Pancreas (tissue), 10 donors: ENCODE results near the gene EIF2S3. TPM values are rescaled to one million over a fixed set of nuclear protein-coding genes. Genes with fewer than 3 reads are reported as not detected.
"Not testable (repeated sequence)": the region's sequence is repeated elsewhere in the genome, so short reads cannot be mapped to it uniquely, and the experiment has no call there.

Experiments
- ATAC-seq, 4 donors: fragments of 200-7000 bp; cut with Tn5 transposase; one replicate each; pipeline versions ENCODE4 v1.8.0 to v1.9.1; 2020; ENCODE audit warnings: mild to moderate bottlenecking in 4 of 4, moderate library complexity in 4 of 4
- DNase-seq, 6 donors: peaks; one replicate each; pipeline ENCODE4 v3.0.0-alpha.2; 2020
- FAIRE-seq: peaks from 2 replicates; lab custom pipeline; 2012; peaks lifted over from hg19 to GRCh38; lab: Jason Lieb, UNC
- H3K27ac ChIP-seq, 4 donors: fragments of 200-600 bp; sonication (generic); 1 replicate in 3 of 4; 2 replicates in 1 of 4; pipeline versions ENCODE4 v1.5.0 to v1.8.0; 2020
- H3K27me3 ChIP-seq, 4 donors: fragments of 200-600 bp; one replicate each; pipeline ENCODE4 v1.8.0; 2021
- H3K36me3 ChIP-seq, 3 donors: fragments of 200-600 bp; sonication (generic) in 1 of 3; one replicate each; pipeline versions ENCODE4 v1.5.0 to v1.8.0; 2020 to 2021
- H3K4me1 ChIP-seq, 3 donors: fragments of 200-600 bp; one replicate each; pipeline ENCODE4 v1.8.0; 2021
- H3K4me3 ChIP-seq, 4 donors: fragments of 200-600 bp; sonication (generic) in 2 of 4; one replicate each; pipeline versions ENCODE4 v1.5.0 to v1.8.0; 2020 to 2021
- H3K9me3 ChIP-seq, 4 donors: fragments of 200-600 bp; one replicate each; pipeline ENCODE4 v1.8.0; 2021
- CTCF ChIP-seq, 4 donors: fragments of 200-600 bp; sonication (generic) in 3 of 4; IDR thresholded peaks; one replicate each; pipeline versions ENCODE4 v1.5.0 to v1.8.0; 2021; ENCODE audit warnings: antibody characterized with exemption in 4 of 4
- WGBS, 2 donors: extraction: QIAGEN DNeasy Blood & Tissue Kit; methylation state at CpG; one replicate each; pipeline ENCODE4 v1.1.7; 2013; 5-methylcytosine and 5-hydroxymethylcytosine counted together
- intact Hi-C, 3 donors: fragments of 100-400 bp; cut with DNase I; formaldehyde crosslinking; loops; one replicate each; pipeline versions ENCODE4 v1.11.1 to v1.14.2; 2022
- polyA plus RNA-seq, 2 donors: library from polyadenylated mRNA; stranded (reverse); fragments of 200-250 nt; gene quantifications; one replicate each; pipeline ENCODE4 v1.2.3, GENCODE V29; 2013
- total RNA-seq, 6 donors: library from RNA; stranded (reverse); fragmentation: NEBNext Ultra II Directional in 4 of 6; extraction: Animal tissue kit (Norgen Biotek cat#: 25700) in 4 of 6; gene quantifications; one replicate each; pipeline versions ENCODE4 v1.2.1 to v1.2.4, GENCODE V29; 2021 to 2023
- donor health status: healthy with polysubstance abuse.
- donor health status: DM: no; HTN: no; CAD: no; lungs with moderate emphysema.
- donor health status: DM: no; HTN: no; CAD: no.
- donor health status: control.
- donor health status: control.
- donor health status: Bipolar disorder and iron deficiency.
- donor health status: DM: yes; HTN: yes; CAD: no.
- donor health status: DM: no; HTN: no; CAD: no.
- donor health status: DM: no; HTN: no; CAD: no.
- donor health status: DM: yes; HTN: yes; CAD: no.

The EIF2S3 gene
- total and polyA plus RNA-seq, 8 donors: 40.0 to 139 (median 108) TPM

- no peak for ATAC-seq
- intact Hi-C loops: no loop called here
Observed at GRCh38 chrX:24069877-24070276, 15.1 kb downstream of the EIF2S3 start.

GRCh38 chrX:24079411-24079810 lies 24.7 kb downstream of the EIF2S3 start:
- WGBS, 2 donors: 76 to 86% methylated on average over 5 of the region's 5 CpGs
- Histone ChIP-seq H3K4me1 (no peaks in the 10 kb centered on the region), H3K9me3 (no peaks in the 10 kb centered on the region), H3K36me3 (peaks cover 0 to 32% (median 15%) of the 10 kb centered on the region in 3 donors), H3K27ac (no peak overlapping the region), H3K4me3 (no peak overlapping the region), H3K27me3 (no peaks in the 10 kb centered on the region)
- no peak for TF ChIP-seq CTCF (IDR thresholded peaks at IDR 0.05)
- no peak for ATAC-seq
- no peak for FAIRE-seq
- intact Hi-C loops: no loop called here
- DNase-seq: no peak

More at GRCh38 chrX:24069877-24070276, 15.1 kb downstream of the EIF2S3 start:
- WGBS, 2 donors: 69 to 80% methylated on average over 9 of the region's 9 CpGs
- FAIRE-seq (no peak), DNase-seq (no peak)
- Histone ChIP-seq H3K27me3 (no peaks in the 10 kb centered on the region), H3K9me3 (no peaks in the 10 kb centered on the region), H3K4me3 (no peak overlapping the region), H3K36me3 (peaks cover 0 to 65% (median 16%) of the 10 kb centered on the region in 3 donors), H3K4me1 (no peaks in the 10 kb centered on the region), H3K27ac (no peak overlapping the region)
- TF ChIP-seq CTCF (IDR thresholded peaks at IDR 0.05): no peak

- intact Hi-C loops: loop anchor here in 1 of 3 donors (10.0 kb wide), 1 partner anchor 165 kb away; no protein-coding TSS in a partner anchor
- peaks cover 0 to 28% (median 15%) of the 10 kb centered on the region in 3 donors for H3K36me3 ChIP-seq
- H3K4me1 ChIP-seq, ATAC-seq, H3K27me3 ChIP-seq, DNase-seq, FAIRE-seq, H3K27ac ChIP-seq, H3K4me3 ChIP-seq, H3K9me3 ChIP-seq: not testable (repeated sequence)
- WGBS, 2 donors: 74 to 80% methylated on average over 8 of the region's 8 CpGs
Observed at GRCh38 chrX:24080245-24080644, 25.5 kb downstream of the EIF2S3 start.

- intact Hi-C loops: loop anchor here in 1 of 3 donors (10.0 kb wide), 1 partner anchor 164 kb away; no protein-coding TSS in a partner anchor
- peak; percentile 91 for FAIRE-seq
- H3K27ac ChIP-seq: no peak overlapping the region
Observed at GRCh38 chrX:24080704-24081103, 25.9 kb downstream of the EIF2S3 start.

GRCh38 chrX:24081661-24082154 lies 27.0 kb downstream of the EIF2S3 start:
- peak; percentile 83 to 94 (median 89) for ATAC-seq
- peak; percentile 90 for FAIRE-seq
- DNase-seq: peak; percentile 35 to 71 (median 62)
- H3K36me3 ChIP-seq: peaks cover 0 to 13% (median 7%) of the 10 kb centered on the region in 3 donors
- no peak overlapping the region for H3K27ac ChIP-seq
- TF ChIP-seq CTCF (IDR thresholded peaks at IDR 0.05): peak in 1 of 4 donors; percentile 14
- H3K4me3 ChIP-seq: no peak overlapping the region
- H3K9me3 ChIP-seq: no peaks in the 10 kb centered on the region
- H3K27me3 ChIP-seq: no peaks in the 10 kb centered on the region
- H3K4me1 ChIP-seq: no peaks in the 10 kb centered on the region
- intact Hi-C loops: loop anchor here in 1 of 3 donors (10.0 kb wide), 1 partner anchor 163 kb away; no protein-coding TSS in a partner anchor
- WGBS, 2 donors: 2 to 27% methylated on average over 14 of the region's 14 CpGs

More at GRCh38 chrX:24080704-24081103, 25.9 kb downstream of the EIF2S3 start:
- Histone ChIP-seq H3K9me3 (no peaks in the 10 kb centered on the region), H3K27me3 (no peaks in the 10 kb centered on the region), H3K36me3 (peaks cover 0 to 23% (median 15%) of the 10 kb centered on the region in 3 donors), H3K4me3 (no peak overlapping the region), H3K4me1 (no peaks in the 10 kb centered on the region)
- ATAC-seq (no peak), DNase-seq (no peak)
- 64 to 83% methylated on average over 3 of the region's 3 CpGs for WGBS, 2 donors
- TF ChIP-seq CTCF (IDR thresholded peaks at IDR 0.05): no peak
